Amniotic stem cell (primary cell): ENCODE measurements around the gene STK38L.

Experiments used
- DNase-seq: peaks from one replicate; lab custom pipeline; 2025; lab: John Stamatoyannopoulos, UW

STK38L gene

GRCh38 chr12:27243804-27244688, at the start of gene STK38L:
Gene STK38L (plus strand): TSS chr12:27244286. CDS start chr12:27297721, 53,435 bp downstream.
- DNase-seq, result peak; percentile 92

GRCh38 chr12:27194644-27195043, 49.4 kb upstream of the STK38L start:
- DNase-seq, result no peak

- no peak for DNase-seq
These were observed 46.0 kb upstream of the STK38L start for GRCh38 chr12:27198036-27198435.

GRCh38 chr12:27199638-27200300, 44.3 kb upstream of the STK38L start:
- no peak for DNase-seq

- no peak for DNase-seq
These were observed 42.9 kb upstream of the STK38L start for GRCh38 chr12:27201169-27201568.

- DNase-seq, result no peak
These were observed 37.1 kb upstream of the STK38L start for GRCh38 chr12:27206801-27207502.

- DNase-seq, result no peak
These were observed 36.3 kb upstream of the STK38L start for GRCh38 chr12:27207615-27208413.

- no peak for DNase-seq
These were observed 35.7 kb upstream of the STK38L start for GRCh38 chr12:27208414-27208750.

GRCh38 chr12:27209257-27209910, 34.7 kb upstream of the STK38L start:
- DNase-seq, result no peak

GRCh38 chr12:27210187-27210586, 33.9 kb upstream of the STK38L start:
- no peak for DNase-seq

- no peak for DNase-seq
These were observed 31.2 kb upstream of the STK38L start for GRCh38 chr12:27212861-27213260.

- DNase-seq, result no peak
These were observed 30.8 kb upstream of the STK38L start for GRCh38 chr12:27213304-27213703.

- DNase-seq, result no peak
These were observed 30.0 kb upstream of the STK38L start for GRCh38 chr12:27213830-27214787.

- no peak for DNase-seq
These were observed 26.5 kb upstream of the STK38L start for GRCh38 chr12:27217590-27217989.

- DNase-seq, result no peak
These were observed 24.4 kb upstream of the STK38L start for GRCh38 chr12:27219693-27220054.

GRCh38 chr12:27220055-27220987, 23.8 kb upstream of the STK38L start:
- DNase-seq, result no peak

GRCh38 chr12:27220988-27221345, 23.1 kb upstream of the STK38L start:
- DNase-seq, result no peak

- no peak for DNase-seq
These were observed 22.3 kb upstream of the STK38L start for GRCh38 chr12:27221625-27222387.
